ENCODE results near the gene BARX2. TPM values are rescaled to one million over a fixed set of nuclear protein-coding genes. Genes with fewer than 3 reads are reported as not detected.
A peak's percentile ranks its signal among the peaks of the same experiment; 100 is the strongest.
"Not testable (repeated sequence)": the region's sequence is repeated elsewhere in the genome, so short reads cannot be mapped to it uniquely, and the experiment has no call there.

The BARX2 gene
- total RNA-seq, 4 donors from 2014 or later = not detected

- Histone ChIP-seq H3K27ac (no peak overlapping the region), H3K27me3 (no peaks in the 10 kb centered on the region), H3K9me3 (no peaks in the 10 kb centered on the region), H3K36me3 (no peaks in the 10 kb centered on the region), H3K4me1 (no peaks in the 10 kb centered on the region), H3K4me3 (no peak overlapping the region)
- 2 to 5% methylated on average over 11 of the region's 11 CpGs for WGBS, 2 donors
- DNase-seq (ENCODE audit: low spot score in 2 of 2) = peak; percentile 71 to 85
- TF ChIP-seq CTCF (IDR thresholded peaks at IDR 0.05) = peak; percentile 76 to 89 (median 86)
- no peak for TF ChIP-seq POLR2A (IDR thresholded peaks at IDR 0.05)
Observed at GRCh38 chr11:129331871-129332274, 43.8 kb upstream of the BARX2 start.

GRCh38 chr11:129333873-129334272 is 41.8 kb upstream of the BARX2 start:
- DNase-seq (ENCODE audit: low spot score in 2 of 2) = no peak
- no peak for TF ChIP-seq EP300 (IDR thresholded peaks at IDR 0.05)
- no peak for TF ChIP-seq POLR2A (IDR thresholded peaks at IDR 0.05)
- TF ChIP-seq CTCF (IDR thresholded peaks at IDR 0.05) = no peak
- Histone ChIP-seq H3K4me1 (no peaks in the 10 kb centered on the region), H3K27me3 (no peaks in the 10 kb centered on the region), H3K36me3 (no peaks in the 10 kb centered on the region), H3K4me3 (no peak overlapping the region), H3K27ac (no peak overlapping the region), H3K9me3 (no peaks in the 10 kb centered on the region)

- H3K27me3 ChIP-seq; H3K36me3 ChIP-seq; H3K27ac ChIP-seq; H3K4me1 ChIP-seq; DNase-seq (ENCODE audit: low spot score in 2 of 2); H3K4me3 ChIP-seq; H3K9me3 ChIP-seq: not testable (repeated sequence)
- 88 to 89% methylated on average over 21 to 23 of the region's 23 CpGs for WGBS, 2 donors
Observed at GRCh38 chr11:129344301-129344940, 31.2 kb upstream of the BARX2 start.

- H3K9me3 ChIP-seq = peaks cover 0 to 10% (median 0%) of the 10 kb centered on the region in 4 donors
Observed at GRCh38 chr11:129346916-129347315, 28.7 kb upstream of the BARX2 start.

GRCh38 chr11:129348813-129349212 is 26.8 kb upstream of the BARX2 start:
- Histone ChIP-seq H3K36me3 (no peaks in the 10 kb centered on the region), H3K27ac (no peak overlapping the region), H3K4me1 (no peaks in the 10 kb centered on the region), H3K27me3 (no peaks in the 10 kb centered on the region), H3K9me3 (peaks cover 0 to 10% (median 0%) of the 10 kb centered on the region in 4 donors), H3K4me3 (no peak overlapping the region)
- no peak for DNase-seq (ENCODE audit: low spot score in 2 of 2)
- TF ChIP-seq EP300 (IDR thresholded peaks at IDR 0.05) = no peak
- no peak for TF ChIP-seq POLR2A (IDR thresholded peaks at IDR 0.05)
- no peak for TF ChIP-seq CTCF (IDR thresholded peaks at IDR 0.05)

More at GRCh38 chr11:129346916-129347315, 28.7 kb upstream of the BARX2 start:
- 91 to 96% methylated on average over 2 of the region's 2 CpGs for WGBS, 2 donors
- no peak for DNase-seq (ENCODE audit: low spot score in 2 of 2)
- H3K4me3 ChIP-seq = no peak overlapping the region
- no peaks in the 10 kb centered on the region for H3K36me3 ChIP-seq
- TF ChIP-seq EP300 (IDR thresholded peaks at IDR 0.05) = no peak
- no peak for TF ChIP-seq CTCF (IDR thresholded peaks at IDR 0.05)
- TF ChIP-seq POLR2A (IDR thresholded peaks at IDR 0.05) = no peak
- no peak overlapping the region for H3K27ac ChIP-seq
- H3K27me3 ChIP-seq = no peaks in the 10 kb centered on the region
- no peaks in the 10 kb centered on the region for H3K4me1 ChIP-seq

GRCh38 chr11:129352676-129353075 is 23.0 kb upstream of the BARX2 start:
- H3K4me1 ChIP-seq = no peaks in the 10 kb centered on the region
- 88 to 95% methylated on average over 3 of the region's 3 CpGs for WGBS, 2 donors
- no peaks in the 10 kb centered on the region for H3K36me3 ChIP-seq

More at GRCh38 chr11:129352676-129353075, 23.0 kb upstream of the BARX2 start:
- no peak for TF ChIP-seq POLR2A (IDR thresholded peaks at IDR 0.05)
- TF ChIP-seq CTCF (IDR thresholded peaks at IDR 0.05) = no peak
- TF ChIP-seq EP300 (IDR thresholded peaks at IDR 0.05) = no peak
- H3K27me3 ChIP-seq = no peaks in the 10 kb centered on the region
- no peak for DNase-seq (ENCODE audit: low spot score in 2 of 2)
- no peak overlapping the region for H3K4me3 ChIP-seq
- H3K9me3 ChIP-seq = no peaks in the 10 kb centered on the region
- no peak overlapping the region for H3K27ac ChIP-seq

All from tibial nerve (tissue), 4 donors.